GM19324 (cell line): ENCODE measurements around the gene RCAN1.
"Not testable (repeated sequence)": the region's sequence is repeated elsewhere in the genome, so short reads cannot be mapped to it uniquely, and the experiment has no call there.

ENCODE experiments used
- ATAC-seq: cut with Tn5 transposase; IDR thresholded peaks from one replicate; pipeline ENCODE4 v1.9.1; 2021; ENCODE audit warnings: mild to moderate bottlenecking, moderate library complexity; ENCODE audit not compliant: unreplicated experiment, low FRiP score

RCAN1 gene

DNA sequence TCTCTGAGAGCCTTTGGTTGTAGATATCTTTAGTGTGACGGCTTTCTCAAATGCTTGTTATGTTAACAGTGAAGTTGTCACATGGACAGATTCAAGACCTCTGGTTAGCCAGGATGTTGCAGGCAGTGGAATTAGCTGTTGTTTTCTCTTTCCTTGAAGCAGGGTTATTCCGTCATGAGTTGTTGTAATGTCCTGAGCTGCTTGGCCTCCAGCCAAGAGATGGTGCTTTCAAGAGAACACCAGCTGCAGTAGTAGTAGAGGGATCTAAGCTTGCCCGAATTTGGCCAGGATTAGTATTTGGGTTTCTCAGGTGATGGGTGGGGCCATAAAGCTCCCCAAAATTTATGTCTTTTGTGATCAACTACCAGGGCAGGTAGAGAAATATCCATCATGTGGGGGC is 116.3 kb downstream of the RCAN1 start:
- ATAC-seq = no peak

DNA sequence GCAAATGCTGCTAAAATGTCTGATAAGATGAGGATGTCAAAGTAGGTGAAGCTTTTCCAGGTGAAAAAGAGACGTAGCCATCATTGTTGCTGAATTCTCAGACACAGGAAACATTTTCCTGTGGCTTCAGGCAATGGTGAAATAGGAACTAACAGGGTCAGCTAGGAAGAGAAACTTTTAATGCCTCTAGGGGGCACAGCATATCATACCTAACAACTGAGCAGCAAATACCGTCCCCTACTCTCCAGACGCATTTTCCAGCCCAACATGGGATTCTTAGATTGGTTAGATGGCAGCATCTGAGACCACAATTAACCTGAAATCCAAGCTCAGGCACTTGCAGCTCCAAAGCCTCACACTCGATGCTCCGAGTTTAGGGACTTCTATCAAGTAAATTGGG is 131.1 kb downstream of the RCAN1 start:
- ATAC-seq = not testable (repeated sequence)

DNA sequence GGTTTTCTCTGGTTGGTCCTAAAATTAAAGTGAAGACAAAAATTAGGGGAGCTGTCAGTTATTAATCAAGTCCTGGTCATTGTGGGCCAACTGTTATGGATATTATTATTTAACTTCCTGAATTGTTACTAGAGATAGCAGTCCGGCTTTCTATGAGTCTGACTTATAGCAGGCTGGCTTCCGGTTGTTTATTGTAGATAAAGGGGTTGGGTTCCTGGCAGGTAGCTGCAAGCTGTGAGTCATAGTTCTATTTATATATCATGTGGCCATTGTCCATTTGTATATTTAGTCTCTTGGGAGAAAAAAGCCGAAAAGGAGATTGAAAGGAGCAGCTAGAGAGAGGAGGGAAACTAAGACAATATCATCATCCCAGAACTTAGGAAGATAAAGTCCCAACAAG is 131.5 kb downstream of the RCAN1 start:
- not testable (repeated sequence) for ATAC-seq

DNA sequence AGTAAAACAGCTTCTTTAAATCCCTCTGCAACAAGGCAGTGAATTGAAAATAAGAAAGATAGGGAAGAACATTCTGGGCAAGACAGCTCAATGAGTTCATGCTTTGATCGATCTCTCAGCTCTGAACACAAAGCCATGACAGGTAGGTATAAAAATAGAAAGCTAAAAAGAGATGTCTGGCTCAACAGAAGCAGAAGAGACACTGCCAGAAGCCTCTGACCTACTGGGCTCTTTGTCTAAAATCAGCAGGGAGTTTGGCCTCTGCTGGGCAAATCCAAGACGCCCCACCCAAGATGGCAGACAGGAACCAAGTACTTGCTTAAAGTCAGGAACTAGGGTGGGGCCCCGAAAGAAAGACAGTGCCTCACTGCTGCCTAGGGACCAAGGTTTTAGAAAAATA is 147.6 kb downstream of the RCAN1 start:
- not testable (repeated sequence) for ATAC-seq
